ENCODE data around the gene IMPDH1.

Gene IMPDH1

GRCh38 chr7:128399991-128400390 is 9.8 kb downstream of the IMPDH1 start:
- Histone ChIP-seq H3K9ac (ENCODE audit: insufficient read length) (no peak overlapping the region), H3K4me3 (no peak overlapping the region), H3K9me3 (ENCODE audit: low read depth, low read length) (no peaks in the 10 kb centered on the region), H3K27ac (no peak overlapping the region), H3K36me3 (ENCODE audit: insufficient read depth, low read length) (peaks cover 78% of the 10 kb centered on the region)
- TF ChIP-seq FOXP2 (optimal IDR thresholded peaks at IDR 0.05; ENCODE audit: control extremely low read depth, extremely low read length, insufficient read depth) (no peak), EZH2 (IDR thresholded peaks at IDR 0.05) (no peak), POLR2AphosphoS5 (IDR thresholded peaks at IDR 0.05; ENCODE audit: borderline replicate concordance, low read depth, low read length) (no peak)
- DNase-seq (ENCODE audit: low read depth, low spot score) = no peak

- Histone ChIP-seq H3K9ac (ENCODE audit: insufficient read length) (no peak overlapping the region), H3K36me3 (ENCODE audit: insufficient read depth, low read length) (peaks cover 87% of the 10 kb centered on the region), H3K27ac (no peak overlapping the region), H3K9me3 (ENCODE audit: low read depth, low read length) (no peaks in the 10 kb centered on the region), H3K4me3 (no peak overlapping the region)
- TF ChIP-seq EZH2 (IDR thresholded peaks at IDR 0.05) (no peak), POLR2AphosphoS5 (IDR thresholded peaks at IDR 0.05; ENCODE audit: borderline replicate concordance, low read depth, low read length) (no peak), FOXP2 (optimal IDR thresholded peaks at IDR 0.05; ENCODE audit: control extremely low read depth, extremely low read length, insufficient read depth) (no peak)
- DNase-seq (ENCODE audit: low read depth, low spot score) = no peak
Observed at GRCh38 chr7:128398841-128399135, 11.0 kb downstream of the IMPDH1 start.

DNA sequence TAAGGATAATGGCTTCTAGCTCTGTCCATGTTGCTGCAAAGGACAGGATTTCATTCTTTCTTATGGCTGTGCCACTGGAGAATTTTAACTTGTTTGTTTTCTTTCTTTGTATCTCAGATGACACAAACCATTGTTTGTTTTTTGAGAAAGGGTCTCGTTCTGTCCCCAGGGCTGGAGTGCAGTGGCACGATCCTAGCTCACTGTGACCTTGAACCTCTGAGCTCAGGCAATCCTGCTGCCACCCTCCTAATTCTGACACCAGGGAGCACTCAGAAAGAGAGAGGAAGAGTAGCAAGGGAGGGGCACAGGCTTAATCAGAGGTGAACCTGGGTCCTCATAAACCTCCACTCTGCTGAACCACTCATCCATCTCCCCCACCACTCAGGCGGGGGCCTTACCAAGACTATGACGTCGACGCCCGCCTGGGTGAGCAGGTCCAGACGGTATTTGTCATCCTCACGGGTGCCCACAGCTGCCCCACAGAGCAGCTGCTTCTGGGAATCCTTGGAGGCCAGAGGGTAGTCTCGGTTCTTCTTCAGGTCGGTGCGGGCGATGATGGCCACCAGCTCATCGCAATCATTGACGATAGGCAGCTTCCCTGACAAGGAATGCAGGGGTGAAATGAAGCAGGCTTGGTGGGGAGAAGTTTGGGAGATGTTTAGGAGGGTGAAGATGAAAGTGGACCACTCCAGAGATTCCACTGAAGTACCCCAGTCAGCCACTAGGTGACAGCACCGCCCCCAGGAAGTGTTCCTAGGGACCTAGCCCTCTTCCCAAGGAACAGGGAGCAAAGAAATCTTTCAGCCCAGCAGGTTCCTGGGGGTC is 11.6 kb downstream of the IMPDH1 start:
- peaks cover 83% of the 10 kb centered on the region for H3K36me3 ChIP-seq (ENCODE audit: insufficient read depth, low read length)
- H3K9me3 ChIP-seq (ENCODE audit: low read depth, low read length) = no peaks in the 10 kb centered on the region
- no peak for TF ChIP-seq EZH2 (IDR thresholded peaks at IDR 0.05)
- no peak for TF ChIP-seq FOXP2 (optimal IDR thresholded peaks at IDR 0.05; ENCODE audit: control extremely low read depth, extremely low read length, insufficient read depth)
- TF ChIP-seq POLR2AphosphoS5 (IDR thresholded peaks at IDR 0.05; ENCODE audit: borderline replicate concordance, low read depth, low read length) = no peak
- DNase-seq (ENCODE audit: low read depth, low spot score) = no peak
- no peak overlapping the region for H3K9ac ChIP-seq (ENCODE audit: insufficient read length)
- H3K4me3 ChIP-seq = no peak overlapping the region
- H3K27ac ChIP-seq = no peak overlapping the region

DNA sequence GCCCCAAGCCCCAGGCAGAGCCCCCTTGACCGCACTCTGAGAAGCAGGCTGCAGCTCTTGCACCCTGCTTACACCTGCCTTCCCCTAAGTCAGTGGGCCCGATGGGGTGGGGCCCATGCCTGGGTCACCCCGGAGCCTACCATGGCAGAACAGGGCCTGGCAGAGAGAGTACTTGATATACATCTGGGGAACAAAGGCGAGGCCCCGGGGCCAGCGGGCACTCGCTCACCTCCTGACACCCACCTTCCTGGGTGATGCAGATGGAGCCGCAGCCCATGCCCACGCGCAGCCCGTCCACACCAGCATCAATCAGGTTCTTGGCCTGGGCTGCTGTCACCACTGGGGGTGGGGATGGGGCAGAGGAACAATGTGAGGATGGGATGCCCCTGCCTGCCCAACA is 13.4 kb downstream of the IMPDH1 start:
- no peak for DNase-seq (ENCODE audit: low read depth, low spot score)
- no peaks in the 10 kb centered on the region for H3K9me3 ChIP-seq (ENCODE audit: low read depth, low read length)
- H3K27ac ChIP-seq = no peak overlapping the region
- peaks cover 72% of the 10 kb centered on the region for H3K36me3 ChIP-seq (ENCODE audit: insufficient read depth, low read length)
- no peak overlapping the region for H3K4me3 ChIP-seq
- H3K9ac ChIP-seq (ENCODE audit: insufficient read length) = no peak overlapping the region
- TF ChIP-seq FOXP2 (optimal IDR thresholded peaks at IDR 0.05; ENCODE audit: control extremely low read depth, extremely low read length, insufficient read depth) (no peak), EZH2 (IDR thresholded peaks at IDR 0.05) (no peak), POLR2AphosphoS5 (IDR thresholded peaks at IDR 0.05; ENCODE audit: borderline replicate concordance, low read depth, low read length) (no peak)

GRCh38 chr7:128395748-128396147 is 14.0 kb downstream of the IMPDH1 start:
- Histone ChIP-seq H3K4me3 (no peak overlapping the region), H3K27ac (no peak overlapping the region), H3K36me3 (ENCODE audit: insufficient read depth, low read length) (peaks cover 66% of the 10 kb centered on the region), H3K9ac (ENCODE audit: insufficient read length) (no peak overlapping the region), H3K9me3 (ENCODE audit: low read depth, low read length) (no peaks in the 10 kb centered on the region)
- TF ChIP-seq POLR2AphosphoS5 (IDR thresholded peaks at IDR 0.05; ENCODE audit: borderline replicate concordance, low read depth, low read length) = no peak
- TF ChIP-seq FOXP2 (optimal IDR thresholded peaks at IDR 0.05; ENCODE audit: control extremely low read depth, extremely low read length, insufficient read depth) = no peak
- TF ChIP-seq EZH2 (IDR thresholded peaks at IDR 0.05) = no peak
- no peak for DNase-seq (ENCODE audit: low read depth, low spot score)

GRCh38 chr7:128394904-128395496 is 14.8 kb downstream of the IMPDH1 start:
- H3K27ac ChIP-seq = no peak overlapping the region
- no peak overlapping the region for H3K9ac ChIP-seq (ENCODE audit: insufficient read length)
- no peak for TF ChIP-seq FOXP2 (optimal IDR thresholded peaks at IDR 0.05; ENCODE audit: control extremely low read depth, extremely low read length, insufficient read depth)
- TF ChIP-seq EZH2 (IDR thresholded peaks at IDR 0.05) = no peak
- TF ChIP-seq POLR2AphosphoS5 (IDR thresholded peaks at IDR 0.05; ENCODE audit: borderline replicate concordance, low read depth, low read length) = no peak
- DNase-seq (ENCODE audit: low read depth, low spot score) = no peak
- no peak overlapping the region for H3K4me3 ChIP-seq
- peaks cover 59% of the 10 kb centered on the region for H3K36me3 ChIP-seq (ENCODE audit: insufficient read depth, low read length)
- H3K9me3 ChIP-seq (ENCODE audit: low read depth, low read length) = no peaks in the 10 kb centered on the region

GRCh38 chr7:128393526-128394330 is 16.1 kb downstream of the IMPDH1 start:
- TF ChIP-seq FOXP2 (optimal IDR thresholded peaks at IDR 0.05; ENCODE audit: control extremely low read depth, extremely low read length, insufficient read depth) (no peak), EZH2 (IDR thresholded peaks at IDR 0.05) (no peak), POLR2AphosphoS5 (IDR thresholded peaks at IDR 0.05; ENCODE audit: borderline replicate concordance, low read depth, low read length) (no peak)
- Histone ChIP-seq H3K9ac (ENCODE audit: insufficient read length) (no peak overlapping the region), H3K36me3 (ENCODE audit: insufficient read depth, low read length) (peaks cover 52% of the 10 kb centered on the region), H3K9me3 (ENCODE audit: low read depth, low read length) (no peaks in the 10 kb centered on the region), H3K27ac (no peak overlapping the region), H3K4me3 (no peak overlapping the region)
- no peak for DNase-seq (ENCODE audit: low read depth, low spot score)
